ENCODE measurements around the gene CA12. TPM values are rescaled to one million over a fixed set of nuclear protein-coding genes. Genes with fewer than 3 reads are reported as not detected.

Gene CA12
- total and polyA plus RNA-seq, 9 donors, result 0.16 to 10.5 (median 3.5) TPM; not detected in 1

GRCh38 chr15:63277893-63278456, 103.7 kb downstream of the CA12 start:
- Histone ChIP-seq H3K9me3 (no peaks in the 10 kb centered on the region), H3K27me3 (no peaks in the 10 kb centered on the region), H3K4me1 (ENCODE audit: insufficient read depth) (peaks cover 5% of the 10 kb centered on the region), H3K36me3 (no peaks in the 10 kb centered on the region), H3K4me3 (peak overlapping the region; percentile 76), H3K27ac (peak overlapping the region; percentile 90 to 94)
- no peak for TF ChIP-seq EP300 (IDR thresholded peaks at IDR 0.05)
- TF ChIP-seq CTCF (IDR thresholded peaks at IDR 0.05), result no peak
- no peak for TF ChIP-seq POLR2A (IDR thresholded peaks at IDR 0.05)
- 2 to 3% (median 3%) methylated on average over 17 of the region's 17 CpGs for WGBS, 3 donors
- intact Hi-C loops (cut with DNase I), result loop anchor here in 1 of 4 donors (10.0 kb wide), 2 partner anchors 93 to 123 kb away; partner anchors contain the start of genes RAB8B and RPS27L
- DNase-seq, result peak in 3 of 5 donors; percentile 26 to 33 (median 31)

- Histone ChIP-seq H3K4me1 (ENCODE audit: insufficient read depth) (peaks cover 5% of the 10 kb centered on the region), H3K4me3 (peak within 1 kb of the TSS; percentile 76), H3K9me3 (no peaks in the 10 kb centered on the region), H3K36me3 (no peaks in the 10 kb centered on the region), H3K27me3 (no peaks in the 10 kb centered on the region), H3K27ac (peak within 1 kb of the TSS; percentile 90 to 94)
- TF ChIP-seq EP300 (IDR thresholded peaks at IDR 0.05) (peak; percentile 14), POLR2A (IDR thresholded peaks at IDR 0.05) (peak; percentile 27), CTCF (IDR thresholded peaks at IDR 0.05) (peak in 1 of 3 donors; percentile 19)
- peak; percentile 82 to 92 (median 88) for DNase-seq
- WGBS, 3 donors, result 0 to 1% (median 1%) methylated on average over 61 to 89 of the region's 102 CpGs
- intact Hi-C loops (cut with DNase I), result loop anchor here in 1 of 4 donors (10.0 kb wide), 2 partner anchors 92 to 122 kb away; partner anchors contain the start of genes RAB8B and RPS27L
Observed at GRCh38 chr15:63277038-63277892, 104.4 kb downstream of the CA12 start, which contains the start of gene APH1B. Gene APH1B (plus strand): TSS chr15:63277605. CDS start chr15:63277624, 19 bp downstream.

- Histone ChIP-seq H3K4me3 (peak overlapping the region; percentile 76), H3K27me3 (no peaks in the 10 kb centered on the region), H3K9me3 (no peaks in the 10 kb centered on the region), H3K27ac (peak overlapping the region; percentile 80 to 94), H3K36me3 (no peaks in the 10 kb centered on the region), H3K4me1 (ENCODE audit: insufficient read depth) (peaks cover 5% of the 10 kb centered on the region)
- no peak for DNase-seq
- TF ChIP-seq CTCF (IDR thresholded peaks at IDR 0.05) (no peak), EP300 (IDR thresholded peaks at IDR 0.05) (no peak), POLR2A (IDR thresholded peaks at IDR 0.05) (no peak)
- whole genome bisulfite sequencing, 3 donors, result 6 to 11% (median 8%) methylated on average over 11 of the region's 11 CpGs
- intact Hi-C loops (cut with DNase I), result loop anchor here in 1 of 4 donors (10.0 kb wide), 2 partner anchors 92 to 122 kb away; partner anchors contain the start of genes RAB8B and RPS27L
Observed at GRCh38 chr15:63276342-63277037, 105.2 kb downstream of the CA12 start.

GRCh38 chr15:63274427-63274826, 107.2 kb downstream of the CA12 start:
- Histone ChIP-seq H3K4me3 (no peak overlapping the region), H3K27ac (no peak overlapping the region), H3K36me3 (no peaks in the 10 kb centered on the region), H3K9me3 (no peaks in the 10 kb centered on the region), H3K27me3 (no peaks in the 10 kb centered on the region), H3K4me1 (ENCODE audit: insufficient read depth) (peaks cover 5% of the 10 kb centered on the region)
- 90 to 93% (median 92%) methylated on average over 3 of the region's 3 CpGs for WGBS, 3 donors
- DNase-seq, result no peak
- no peak for TF ChIP-seq EP300 (IDR thresholded peaks at IDR 0.05)
- no peak for TF ChIP-seq POLR2A (IDR thresholded peaks at IDR 0.05)
- no peak for TF ChIP-seq CTCF (IDR thresholded peaks at IDR 0.05)
- intact Hi-C loops (cut with DNase I), result loop anchor here in 1 of 4 donors (10.0 kb wide), 2 partner anchors 90 to 120 kb away; partner anchors contain the start of genes RAB8B and RPS27L

Measured in ovary (tissue), 9 donors.